ENCODE data around the gene EXOC3. TPM values are rescaled to one million over a fixed set of nuclear protein-coding genes. Genes with fewer than 3 reads are reported as not detected.
A peak's percentile ranks its signal among the peaks of the same experiment; 100 is the strongest.

EXOC3 gene
- total RNA-seq, 1 donor from 2014 or later, result 67.3 TPM

DNA sequence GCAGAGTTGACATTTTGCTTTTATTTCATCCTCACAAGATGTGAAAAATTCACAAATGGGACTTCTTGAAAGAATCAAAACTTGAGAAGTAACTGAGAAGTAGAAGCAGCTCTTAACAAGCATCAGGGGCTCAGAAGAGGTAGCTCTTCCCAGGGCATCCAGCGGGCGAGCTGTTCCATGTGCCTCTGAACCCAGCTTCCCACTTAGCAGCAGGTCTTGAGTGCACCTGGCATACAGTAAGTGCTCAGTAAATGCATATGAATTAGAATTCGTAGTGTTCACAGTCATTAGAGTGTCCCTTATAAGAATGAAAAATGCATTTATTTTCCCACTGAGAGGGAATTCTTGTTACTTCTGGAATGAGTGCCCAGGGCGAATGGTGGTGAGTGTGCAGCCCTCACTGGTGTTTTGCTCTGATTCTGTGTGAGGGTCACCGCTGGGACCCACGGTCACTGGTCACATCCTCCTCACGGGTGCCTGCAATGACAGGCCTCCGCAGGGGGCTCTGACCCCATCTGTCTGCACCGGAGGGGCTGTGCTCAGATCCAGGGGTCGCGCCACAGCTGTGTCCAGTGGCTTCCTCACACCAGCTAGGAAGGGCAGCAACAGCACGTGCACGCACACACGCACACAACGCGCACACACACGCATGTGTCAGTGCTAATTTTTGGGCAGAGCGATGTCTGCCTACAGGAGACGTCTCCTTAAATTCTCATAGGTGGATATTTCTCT, 26.9 kb downstream of the EXOC3 start:
- TF ChIP-seq, protein P1, sequence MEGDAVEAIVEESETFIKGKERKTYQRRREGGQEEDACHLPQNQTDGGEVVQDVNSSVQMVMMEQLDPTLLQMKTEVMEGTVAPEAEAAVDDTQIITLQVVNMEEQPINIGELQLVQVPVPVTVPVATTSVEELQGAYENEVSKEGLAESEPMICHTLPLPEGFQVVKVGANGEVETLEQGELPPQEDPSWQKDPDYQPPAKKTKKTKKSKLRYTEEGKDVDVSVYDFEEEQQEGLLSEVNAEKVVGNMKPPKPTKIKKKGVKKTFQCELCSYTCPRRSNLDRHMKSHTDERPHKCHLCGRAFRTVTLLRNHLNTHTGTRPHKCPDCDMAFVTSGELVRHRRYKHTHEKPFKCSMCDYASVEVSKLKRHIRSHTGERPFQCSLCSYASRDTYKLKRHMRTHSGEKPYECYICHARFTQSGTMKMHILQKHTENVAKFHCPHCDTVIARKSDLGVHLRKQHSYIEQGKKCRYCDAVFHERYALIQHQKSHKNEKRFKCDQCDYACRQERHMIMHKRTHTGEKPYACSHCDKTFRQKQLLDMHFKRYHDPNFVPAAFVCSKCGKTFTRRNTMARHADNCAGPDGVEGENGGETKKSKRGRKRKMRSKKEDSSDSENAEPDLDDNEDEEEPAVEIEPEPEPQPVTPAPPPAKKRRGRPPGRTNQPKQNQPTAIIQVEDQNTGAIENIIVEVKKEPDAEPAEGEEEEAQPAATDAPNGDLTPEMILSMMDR (IDR thresholded peaks at IDR 0.05; ENCODE audit: unreplicated experiment), result no peak
- H3K36me3 Mint-ChIP-seq (ENCODE audit: insufficient read depth), result peaks cover 2% of the 10 kb centered on the region
- H3K4me1 Mint-ChIP-seq (ENCODE audit: low read depth), result peaks cover 8% of the 10 kb centered on the region
- H3K27me3 Mint-ChIP-seq, result no peaks in the 10 kb centered on the region
- no peaks in the 10 kb centered on the region for H3K9me3 Mint-ChIP-seq (ENCODE audit: low read depth)
- no peak for DNase-seq (ENCODE audit: low spot score, unreplicated experiment)
- peak overlapping the region; percentile 59 for H3K27ac Mint-ChIP-seq
- no peak overlapping the region for H3K4me3 Mint-ChIP-seq (ENCODE audit: low read depth)

- Mint-ChIP-seq H3K4me3 (ENCODE audit: low read depth) (peak overlapping the region; percentile 71), H3K27me3 (peaks cover 3% of the 10 kb centered on the region), H3K9me3 (ENCODE audit: low read depth) (no peaks in the 10 kb centered on the region), H3K36me3 (ENCODE audit: insufficient read depth) (no peaks in the 10 kb centered on the region), H3K27ac (no peak overlapping the region), H3K4me1 (ENCODE audit: low read depth) (peaks cover 8% of the 10 kb centered on the region)
- TF ChIP-seq, protein P1 (IDR thresholded peaks at IDR 0.05; ENCODE audit: unreplicated experiment), result no peak
- DNase-seq (ENCODE audit: low spot score, unreplicated experiment), result no peak
These were observed 28.2 kb downstream of the EXOC3 start for GRCh38 chr5:470961-471749.

DNA sequence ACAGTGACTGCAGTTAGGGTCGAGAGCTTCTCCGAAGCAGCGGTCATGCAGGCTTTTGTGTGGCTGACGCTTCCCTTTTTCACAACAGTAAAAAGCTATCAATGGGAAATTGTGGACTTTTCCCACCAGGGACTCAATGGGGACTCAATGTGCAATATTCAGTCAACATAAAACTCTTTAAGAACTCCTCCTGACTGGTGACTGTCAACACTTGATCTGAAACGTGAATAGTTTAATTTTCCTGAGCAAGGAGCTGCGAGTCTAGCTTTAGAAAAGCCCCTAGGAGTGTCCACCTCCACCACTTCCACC, 28.7 kb downstream of the EXOC3 start:
- peaks cover 8% of the 10 kb centered on the region for H3K4me1 Mint-ChIP-seq (ENCODE audit: low read depth)
- peak overlapping the region; percentile 71 for H3K4me3 Mint-ChIP-seq (ENCODE audit: low read depth)
- H3K36me3 Mint-ChIP-seq (ENCODE audit: insufficient read depth), result no peaks in the 10 kb centered on the region
- no peak for DNase-seq (ENCODE audit: low spot score, unreplicated experiment)
- no peak overlapping the region for H3K27ac Mint-ChIP-seq
- no peaks in the 10 kb centered on the region for H3K9me3 Mint-ChIP-seq (ENCODE audit: low read depth)
- H3K27me3 Mint-ChIP-seq, result peaks cover 3% of the 10 kb centered on the region
- TF ChIP-seq, protein P1 (IDR thresholded peaks at IDR 0.05; ENCODE audit: unreplicated experiment), result no peak

DNA sequence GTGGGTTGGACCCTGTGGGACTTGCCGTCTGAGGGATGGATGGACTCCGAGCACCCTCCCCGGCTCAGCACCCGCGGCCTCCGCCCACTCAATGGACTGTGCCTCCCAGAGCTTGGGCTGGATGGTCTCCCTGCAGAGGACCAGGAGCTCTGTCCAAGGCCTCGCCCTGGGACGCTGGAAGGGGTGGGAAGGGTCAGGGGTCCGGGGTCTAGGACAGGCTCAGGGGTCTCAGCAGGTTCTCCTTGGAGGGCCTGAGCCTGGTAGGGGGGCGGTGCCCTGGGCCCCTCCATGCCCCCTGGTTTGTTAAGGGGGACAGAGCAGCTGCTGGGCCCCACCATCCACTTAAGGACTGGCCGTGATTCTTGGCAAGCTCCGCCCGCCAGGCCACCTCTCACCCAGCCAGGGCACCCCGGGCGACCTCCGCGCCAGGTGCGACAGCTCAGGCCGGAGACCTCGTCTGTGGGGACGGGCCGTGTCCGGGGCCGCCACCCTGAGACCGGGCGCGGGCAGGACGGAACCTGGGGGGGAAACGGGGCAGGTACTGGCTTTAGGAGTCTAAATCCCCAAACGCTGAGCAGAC, 29.2 kb downstream of the EXOC3 start:
- peak overlapping the region; percentile 71 for H3K4me3 Mint-ChIP-seq (ENCODE audit: low read depth)
- no peaks in the 10 kb centered on the region for H3K36me3 Mint-ChIP-seq (ENCODE audit: insufficient read depth)
- H3K9me3 Mint-ChIP-seq (ENCODE audit: low read depth), result no peaks in the 10 kb centered on the region
- TF ChIP-seq, protein P1 (IDR thresholded peaks at IDR 0.05; ENCODE audit: unreplicated experiment), result no peak
- peaks cover 8% of the 10 kb centered on the region for H3K4me1 Mint-ChIP-seq (ENCODE audit: low read depth)
- H3K27ac Mint-ChIP-seq, result no peak overlapping the region
- DNase-seq (ENCODE audit: low spot score, unreplicated experiment), result no peak
- peaks cover 3% of the 10 kb centered on the region for H3K27me3 Mint-ChIP-seq

Measured in progenitor cell of endocrine pancreas (in vitro differentiated cells).